ENCODE measurements around the gene PSIP1.

DNA sequence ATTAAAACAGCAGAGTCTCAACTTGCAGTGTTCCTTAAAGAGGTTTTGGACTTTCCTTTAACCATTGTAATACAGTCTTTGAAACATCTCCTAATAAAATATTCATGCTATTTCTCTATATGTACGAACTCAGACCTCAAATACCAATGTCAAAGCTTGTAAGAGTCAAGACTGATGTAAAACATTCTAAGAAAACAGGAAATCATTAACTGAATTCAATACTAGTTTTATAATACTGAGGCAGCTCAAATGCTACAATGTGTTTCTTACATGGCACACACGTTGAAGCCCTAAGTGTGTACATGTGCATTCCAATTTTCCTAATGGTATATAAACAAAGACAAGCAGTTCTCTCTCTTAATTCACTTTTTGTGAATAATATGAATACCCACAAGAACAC is 11.6 kb downstream of the PSIP1 start:
- TF ChIP-seq, protein P1, sequence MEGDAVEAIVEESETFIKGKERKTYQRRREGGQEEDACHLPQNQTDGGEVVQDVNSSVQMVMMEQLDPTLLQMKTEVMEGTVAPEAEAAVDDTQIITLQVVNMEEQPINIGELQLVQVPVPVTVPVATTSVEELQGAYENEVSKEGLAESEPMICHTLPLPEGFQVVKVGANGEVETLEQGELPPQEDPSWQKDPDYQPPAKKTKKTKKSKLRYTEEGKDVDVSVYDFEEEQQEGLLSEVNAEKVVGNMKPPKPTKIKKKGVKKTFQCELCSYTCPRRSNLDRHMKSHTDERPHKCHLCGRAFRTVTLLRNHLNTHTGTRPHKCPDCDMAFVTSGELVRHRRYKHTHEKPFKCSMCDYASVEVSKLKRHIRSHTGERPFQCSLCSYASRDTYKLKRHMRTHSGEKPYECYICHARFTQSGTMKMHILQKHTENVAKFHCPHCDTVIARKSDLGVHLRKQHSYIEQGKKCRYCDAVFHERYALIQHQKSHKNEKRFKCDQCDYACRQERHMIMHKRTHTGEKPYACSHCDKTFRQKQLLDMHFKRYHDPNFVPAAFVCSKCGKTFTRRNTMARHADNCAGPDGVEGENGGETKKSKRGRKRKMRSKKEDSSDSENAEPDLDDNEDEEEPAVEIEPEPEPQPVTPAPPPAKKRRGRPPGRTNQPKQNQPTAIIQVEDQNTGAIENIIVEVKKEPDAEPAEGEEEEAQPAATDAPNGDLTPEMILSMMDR (conservative IDR thresholded peaks at IDR 0.05; ENCODE audit: low read length), result no peak
- TF ChIP-seq EZH2phosphoT487 (IDR thresholded peaks at IDR 0.05; ENCODE audit: borderline replicate concordance), result no peak

Measured in Loucy (cell line).